ENCODE results near the gene LGI1.

LGI1 gene

DNA sequence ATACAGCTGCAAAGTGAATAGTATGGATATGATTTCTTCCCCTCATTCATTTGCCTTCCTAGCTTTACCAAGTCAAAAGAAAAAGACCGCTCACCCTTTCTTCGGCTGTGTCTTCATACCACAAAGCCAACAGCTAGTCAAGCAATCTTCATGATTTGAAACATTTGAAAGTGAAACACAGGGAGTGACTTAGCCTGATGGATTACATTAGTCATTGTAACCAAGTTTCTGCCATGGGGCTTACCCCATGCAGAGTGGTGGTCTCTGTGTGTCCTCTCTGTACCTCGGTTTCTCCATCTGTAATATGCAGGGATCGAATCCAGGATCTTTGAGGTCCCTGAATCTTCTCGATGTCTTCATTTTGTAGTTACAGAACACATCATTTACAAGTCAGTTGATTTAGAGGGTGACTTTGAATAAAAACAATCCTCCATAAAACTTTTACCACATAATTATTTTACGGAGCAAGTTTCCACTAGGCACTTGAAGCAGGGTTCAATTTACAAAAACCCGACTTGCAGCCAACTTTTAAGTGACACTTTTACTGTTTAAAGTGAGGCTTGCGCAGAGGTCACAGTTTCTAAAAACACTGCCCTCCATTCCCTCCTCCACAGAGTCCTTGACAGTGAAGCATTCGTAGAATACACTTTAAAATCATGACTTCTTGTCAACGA lies 2.2 kb upstream of the LGI1 start:
- DNase-seq (ENCODE audit: low spot score) = no peak

DNA sequence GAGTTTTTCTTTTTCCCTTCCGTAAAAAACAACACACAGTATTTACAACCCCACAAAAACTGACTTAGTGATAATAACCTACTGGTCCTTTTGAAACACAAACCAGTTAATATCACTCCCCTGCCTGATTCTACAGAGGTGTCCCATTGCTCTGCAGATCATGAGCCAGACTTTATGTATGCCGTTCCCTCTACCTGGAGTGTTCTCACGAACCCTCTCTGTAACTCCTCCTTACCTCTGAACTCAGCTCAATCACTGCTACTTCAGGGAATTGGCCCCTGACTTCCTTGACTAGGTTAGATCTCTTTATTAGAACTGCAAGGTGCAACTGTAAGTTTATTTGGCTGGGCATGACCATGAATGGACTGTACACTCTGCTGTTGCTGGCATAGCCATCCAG lies 1.6 kb upstream of the LGI1 start:
- no peak for DNase-seq (ENCODE audit: low spot score)

- no peak for DNase-seq (ENCODE audit: low spot score)
Measured at GRCh38 chr10:93757136-93757535, 600 bp upstream of the LGI1 start.

DNA sequence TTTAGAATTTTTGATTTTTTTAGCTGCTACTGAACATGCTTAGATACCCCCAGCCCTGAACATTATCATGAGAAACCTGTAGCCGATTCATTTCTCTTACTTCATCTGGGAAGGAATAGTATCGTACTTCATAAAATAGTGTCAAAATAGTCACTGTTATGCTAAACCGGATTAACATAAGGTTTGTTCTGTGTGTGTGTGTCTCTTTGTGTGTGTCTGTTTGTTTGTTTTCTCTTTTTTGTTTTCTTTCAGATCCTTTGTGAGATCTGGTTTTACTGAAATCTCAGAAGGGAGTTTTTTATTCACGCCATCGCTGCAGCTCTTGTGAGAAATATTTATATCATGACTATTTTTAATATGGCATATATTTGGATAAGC lies 761 bp downstream of the LGI1 start:
- DNase-seq (ENCODE audit: low spot score) = no peak

GRCh38 chr10:93758891-93759410 lies 1.2 kb downstream of the LGI1 start:
- no peak for DNase-seq (ENCODE audit: low spot score)

GRCh38 chr10:93760490-93760889 lies 2.8 kb downstream of the LGI1 start:
- no peak for DNase-seq (ENCODE audit: low spot score)

GRCh38 chr10:93762979-93763391 lies 5.2 kb downstream of the LGI1 start:
- DNase-seq (ENCODE audit: low spot score) = no peak

GRCh38 chr10:93766918-93767317 lies 9.2 kb downstream of the LGI1 start:
- DNase-seq (ENCODE audit: low spot score) = no peak

DNA sequence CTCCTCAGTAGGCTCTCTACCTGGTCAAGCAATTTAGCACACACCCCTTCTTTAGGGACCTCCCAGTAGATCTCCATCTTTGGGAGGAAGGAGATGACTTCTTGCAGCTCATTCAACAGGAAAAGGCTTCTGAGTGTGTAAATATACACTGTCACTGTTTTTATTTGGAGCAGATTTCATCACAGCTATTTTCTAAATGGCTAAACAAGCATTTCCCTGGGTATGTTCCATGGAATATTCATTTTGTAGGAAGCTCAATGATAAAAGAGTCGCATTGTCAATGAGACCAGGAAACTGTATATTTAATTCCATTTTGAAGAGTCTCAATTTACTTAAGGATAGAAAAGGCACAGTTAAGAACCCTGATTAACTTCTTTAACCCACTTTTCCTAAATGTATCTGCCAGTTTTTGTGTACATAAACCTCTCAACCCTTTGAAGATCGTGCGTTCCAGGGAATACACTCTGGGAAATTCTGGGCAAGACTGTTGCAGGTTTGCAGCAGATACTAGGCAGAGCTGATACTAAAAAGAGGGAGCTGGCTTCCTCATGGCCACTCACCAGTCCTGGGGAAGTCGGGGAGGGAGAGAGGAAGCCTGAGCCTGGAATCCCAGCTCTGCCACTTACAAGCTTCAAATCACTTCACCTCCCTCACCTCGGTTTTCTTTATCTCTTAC lies 10.1 kb downstream of the LGI1 start:
- DNase-seq (ENCODE audit: low spot score) = no peak

DNA sequence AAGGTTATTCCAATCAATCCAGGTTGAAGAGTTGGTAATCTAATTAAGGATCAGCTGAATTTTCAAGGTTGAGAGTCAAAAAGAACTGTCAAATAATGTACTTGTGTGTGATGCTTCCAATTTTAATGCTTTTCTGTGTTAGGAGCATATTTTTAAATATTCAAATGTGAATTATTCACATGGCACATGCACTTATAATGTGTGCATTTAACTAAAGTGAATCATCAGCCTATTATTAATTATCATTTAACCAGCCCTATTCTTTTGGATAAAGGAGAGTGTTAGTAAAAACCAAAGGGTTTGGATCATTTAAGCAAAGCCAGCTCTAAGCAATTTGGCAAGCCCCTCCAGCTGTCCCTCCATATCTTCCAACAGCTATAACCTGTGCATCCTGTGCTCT lies 11.2 kb downstream of the LGI1 start:
- DNase-seq (ENCODE audit: low spot score) = no peak

DNA sequence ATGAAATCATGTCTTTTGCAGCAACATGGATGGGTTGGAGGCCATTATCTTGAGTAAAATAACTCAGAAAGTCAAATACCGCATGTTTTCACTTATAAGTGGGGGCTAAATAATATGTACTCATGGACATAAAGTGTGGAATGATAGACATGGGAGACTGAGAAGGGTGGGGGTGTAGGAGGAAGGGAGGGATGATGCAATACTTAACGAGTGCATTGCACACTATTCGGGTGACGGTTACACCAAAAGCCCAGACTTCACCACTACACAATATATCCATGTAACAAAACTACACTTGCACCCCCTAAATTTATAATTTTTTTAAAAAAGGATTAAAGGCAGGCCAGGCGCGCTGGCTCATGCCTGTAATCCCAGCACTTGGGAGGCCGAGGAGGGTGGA lies 13.6 kb downstream of the LGI1 start:
- no peak for DNase-seq (ENCODE audit: low spot score)

- no peak for DNase-seq (ENCODE audit: low spot score)
Measured at GRCh38 chr10:93773120-93773519, 15.4 kb downstream of the LGI1 start.

DNA sequence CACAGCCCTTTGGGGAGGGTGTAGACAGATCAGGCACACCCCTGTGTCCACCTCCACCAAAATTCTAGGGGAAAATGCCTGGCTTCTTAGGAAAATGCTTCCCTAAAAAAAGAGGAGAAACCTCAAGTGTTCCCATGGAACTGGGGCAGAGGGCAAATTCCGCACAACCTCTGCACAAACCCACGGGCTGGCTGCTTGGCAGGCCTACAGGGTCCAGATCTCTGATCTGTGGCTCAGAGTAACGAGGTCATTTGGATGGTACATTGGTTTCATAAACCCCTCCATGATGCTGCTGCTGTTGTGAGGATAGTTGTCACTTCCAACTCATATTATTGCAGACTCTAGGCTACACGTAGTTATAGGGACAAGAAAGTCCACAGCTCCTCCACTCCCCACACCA lies 16.0 kb downstream of the LGI1 start:
- no peak for DNase-seq (ENCODE audit: low spot score)

- DNase-seq (ENCODE audit: low spot score) = no peak
Measured at GRCh38 chr10:93775356-93775755, 17.6 kb downstream of the LGI1 start.

- DNase-seq (ENCODE audit: low spot score) = no peak
Measured at GRCh38 chr10:93777092-93777491, 19.4 kb downstream of the LGI1 start.

DNA sequence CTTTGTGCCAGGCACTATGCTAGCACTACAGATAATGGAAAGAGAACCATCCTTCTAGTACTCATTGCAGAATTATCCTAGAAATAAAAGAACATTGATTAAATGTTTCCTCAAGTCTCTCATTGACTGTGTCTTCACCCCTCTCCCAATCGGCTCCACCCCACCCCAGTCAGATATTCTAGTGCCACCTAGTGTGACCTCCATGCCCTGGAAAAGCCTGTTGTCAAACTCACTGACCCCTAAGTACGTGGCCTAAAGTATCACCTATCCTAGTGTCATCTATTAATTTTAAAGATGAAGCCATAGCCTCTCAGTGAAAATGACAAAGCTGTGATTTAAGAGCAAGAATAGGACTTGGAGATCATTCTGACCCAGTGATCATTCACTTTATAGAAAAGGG lies 26.3 kb downstream of the LGI1 start:
- DNase-seq (ENCODE audit: low spot score) = no peak

- no peak for DNase-seq (ENCODE audit: low spot score)
Measured at GRCh38 chr10:93788413-93789208, 30.9 kb downstream of the LGI1 start.

DNA sequence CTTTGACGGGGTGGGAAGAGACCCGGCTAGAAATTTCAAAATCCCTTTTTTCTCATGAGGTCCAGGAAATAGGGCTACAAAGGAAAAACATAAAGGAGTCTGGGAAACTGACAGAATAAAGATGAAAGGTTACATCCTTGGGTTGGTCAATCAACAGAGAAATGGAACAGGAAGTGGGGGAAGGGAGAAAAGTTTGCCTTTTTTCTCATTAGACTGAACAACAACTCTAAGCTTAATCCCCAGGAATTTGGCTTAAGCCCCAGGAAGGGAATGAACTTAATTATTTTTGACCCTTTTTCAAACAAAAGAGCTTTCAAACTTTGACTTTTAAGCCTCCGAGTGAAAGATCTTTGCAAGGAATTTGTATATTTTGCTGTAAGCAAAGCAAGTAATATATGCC lies 32.7 kb downstream of the LGI1 start:
- no peak for DNase-seq (ENCODE audit: low spot score)

GRCh38 chr10:93796167-93796566 lies 38.4 kb downstream of the LGI1 start:
- no peak for DNase-seq (ENCODE audit: low spot score)

GRCh38 chr10:93797825-93798224 lies 40.1 kb downstream of the LGI1 start:
- DNase-seq (ENCODE audit: low spot score) = no peak

GRCh38 chr10:93799155-93799708 lies 41.5 kb downstream of the LGI1 start:
- no peak for DNase-seq (ENCODE audit: low spot score)

GRCh38 chr10:93804200-93804599 lies 46.5 kb downstream of the LGI1 start:
- DNase-seq (ENCODE audit: low spot score) = no peak

- DNase-seq (ENCODE audit: low spot score) = no peak
Measured at GRCh38 chr10:93806903-93807302, 49.2 kb downstream of the LGI1 start.

Data from hepatic stellate cell (primary cell).